Fibroblast of pulmonary artery (primary cell): Measurements from ENCODE around the gene ANKRD27.
"Not testable (repeated sequence)": the region's sequence is repeated elsewhere in the genome, so short reads cannot be mapped to it uniquely, and the experiment has no call there.

Source experiments
- DNase-seq: peaks from one replicate; pipeline ENCODE4 v3.0.0-alpha.2; 2010; ENCODE audit warnings: low read depth
- H3K4me3 ChIP-seq: replicated peaks from 2 replicates; pipeline ENCODE4 v1.5.1; 2011; ENCODE audit warnings: low read depth, mild to moderate bottlenecking, control low read depth, low read length, moderate library complexity
- CTCF ChIP-seq: IDR thresholded peaks from 2 replicates; pipeline ENCODE4 v1.5.1; 2011; ENCODE audit warnings: mild to moderate bottlenecking, control low read depth, low read length, inconsistent platforms; ENCODE audit errors: missing control alignments

ANKRD27 gene

GRCh38 chr19:32662186-32662585 lies 12.8 kb downstream of the ANKRD27 start:
- peak; percentile 85 for DNase-seq
- TF ChIP-seq CTCF = no peak
- H3K4me3 ChIP-seq = no peak overlapping the region

- no peak overlapping the region for H3K4me3 ChIP-seq
- no peak for TF ChIP-seq CTCF
- no peak for DNase-seq
Observed at GRCh38 chr19:32661318-32661717, 13.7 kb downstream of the ANKRD27 start.

- DNase-seq = no peak
- no peak for TF ChIP-seq CTCF
- no peak overlapping the region for H3K4me3 ChIP-seq
Observed at GRCh38 chr19:32658527-32658926, 16.5 kb downstream of the ANKRD27 start.

- no peak for TF ChIP-seq CTCF
- DNase-seq = no peak
- no peak overlapping the region for H3K4me3 ChIP-seq
Observed at GRCh38 chr19:32658075-32658474, 16.9 kb downstream of the ANKRD27 start.

GRCh38 chr19:32656379-32656778 lies 18.6 kb downstream of the ANKRD27 start:
- DNase-seq, H3K4me3 ChIP-seq: not testable (repeated sequence)

- no peak overlapping the region for H3K4me3 ChIP-seq
- no peak for DNase-seq
- no peak for TF ChIP-seq CTCF
Observed at GRCh38 chr19:32653599-32653915, 21.4 kb downstream of the ANKRD27 start.

GRCh38 chr19:32652894-32653598 lies 21.9 kb downstream of the ANKRD27 start:
- TF ChIP-seq CTCF = no peak
- peak; percentile 77 for DNase-seq
- H3K4me3 ChIP-seq = no peak overlapping the region

- not testable (repeated sequence) for DNase-seq, H3K4me3 ChIP-seq
Observed at GRCh38 chr19:32652331-32652730, 22.6 kb downstream of the ANKRD27 start.
